MCF 10A (cell line): ENCODE measurements around the gene RAD51B. TPM values are rescaled to one million over a fixed set of nuclear protein-coding genes. Genes with fewer than 3 reads are reported as not detected.

Experiments used
- BruUV-seq: library from RNA; stranded (reverse); fragments of 400-500 nt; replicated peaks from 2 replicates; lab custom pipeline; 2021; lab: Mats Ljungman, UMichigan
- CTCF ChIA-PET: fragments of 300-600 bp; sonication (Branson Sonifier 250); formaldehyde crosslinking; extraction: SDS; loops from one replicate; lab custom pipeline; 2021; ENCODE audit warnings: antibody characterized with exemption, inconsistent platforms; lab: Yijun Ruan, JAX
- POLR2A ChIA-PET: fragments of 300-600, 350-650 bp; sonication (Branson Sonifier 250); formaldehyde crosslinking; extraction: SDS; loops from one replicate; lab custom pipeline; 2020; ENCODE audit warnings: antibody characterized with exemption, inconsistent platforms; lab: Yijun Ruan, JAX
- DNase-seq: peaks from one replicate; pipeline ENCODE4 v3.0.0-alpha.2; 2018; ENCODE audit not compliant: unreplicated experiment
- H3K27ac Mint-ChIP-seq: one replicate; pipeline ENCODE4 v1.8.0; 2022; ENCODE audit warnings: mild to moderate bottlenecking, low read depth, mixed read lengths; ENCODE audit not compliant: unreplicated experiment
- H3K27me3 Mint-ChIP-seq: one replicate; pipeline ENCODE4 v1.8.0; 2022; ENCODE audit warnings: mixed read lengths; ENCODE audit not compliant: insufficient read depth, unreplicated experiment
- H3K36me3 Mint-ChIP-seq: one replicate; pipeline ENCODE4 v1.8.0; 2022; ENCODE audit warnings: mild to moderate bottlenecking, moderate library complexity, mixed read lengths; ENCODE audit not compliant: insufficient read depth, unreplicated experiment
- H3K4me1 Mint-ChIP-seq: one replicate; pipeline ENCODE4 v1.8.0; 2022; ENCODE audit warnings: mixed read lengths; ENCODE audit not compliant: insufficient read depth, unreplicated experiment
- H3K4me3 Mint-ChIP-seq: one replicate; pipeline ENCODE4 v1.8.0; 2022; ENCODE audit warnings: mild to moderate bottlenecking, moderate library complexity, mixed read lengths; ENCODE audit not compliant: unreplicated experiment
- H3K9me3 Mint-ChIP-seq: one replicate; pipeline ENCODE4 v1.8.0; 2022; ENCODE audit warnings: mixed read lengths; ENCODE audit not compliant: unreplicated experiment
- CTCF ChIP-seq: fragments of 200-600 bp; IDR thresholded peaks from one replicate; pipeline ENCODE4 v1.8.0; 2022; ENCODE audit warnings: antibody characterized with exemption, mild to moderate bottlenecking; ENCODE audit not compliant: unreplicated experiment
- intact Hi-C: fragments of 100-400 bp; cut with micrococcal nuclease; formaldehyde crosslinking; loops from 2 replicates; pipeline ENCODE4 v1.14.1; 2022
- total RNA-seq: library from RNA; stranded (reverse); gene quantifications from 2 replicates; pipeline ENCODE4 v1.2.3, GENCODE V29; 2022

Gene RAD51B
- total RNA-seq, 1 experiment from 2014 or later, result 14.6 TPM

DNA sequence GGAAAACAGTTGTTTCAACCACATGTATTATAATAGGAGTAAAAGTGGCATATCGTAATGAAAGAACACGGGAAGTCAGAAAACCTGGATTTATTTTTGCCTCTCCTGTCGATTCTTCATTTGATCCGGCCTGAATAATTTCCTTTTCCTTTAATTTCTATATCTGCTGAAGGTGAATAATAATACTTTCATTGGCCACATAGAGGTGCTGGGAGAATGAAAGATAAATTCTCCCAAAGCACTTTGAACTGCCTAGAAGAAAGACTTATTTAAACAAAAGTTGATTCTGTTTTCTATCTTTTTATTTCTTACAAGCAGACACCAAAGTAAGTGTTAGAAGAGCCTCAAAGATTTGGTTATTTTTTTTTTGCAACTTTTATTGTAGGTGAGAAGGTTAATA, 339.1 kb downstream of the RAD51B start:
- Mint-ChIP-seq H3K9me3 (peaks cover 8% of the 10 kb centered on the region), H3K27ac (peak overlapping the region; percentile 96), H3K4me1 (peaks cover 18% of the 10 kb centered on the region), H3K36me3 (no peaks in the 10 kb centered on the region), H3K4me3 (no peak overlapping the region), H3K27me3 (no peaks in the 10 kb centered on the region)
- no TSS peak for BruUV-seq
- ChIA-PET POLR2A (interaction anchor here (0.6 to 4.5 kb wide), 5 partner anchors 18 to 205 kb away, joined by 3 to 19 read pairs (median 5); no protein-coding TSS in a partner anchor), CTCF (interaction anchor here (0.5 to 1.0 kb wide), 2 partner anchors 79 to 691 kb away, joined by 3 read pairs; no protein-coding TSS in a partner anchor)
- no peak for DNase-seq
- no peak for TF ChIP-seq CTCF
- intact Hi-C loops, result loop anchor here (1.0 kb wide), 1 partner anchor 214 kb away; no protein-coding TSS in a partner anchor

GRCh38 chr14:68159701-68160633, 340.4 kb downstream of the RAD51B start:
- no peak for TF ChIP-seq CTCF
- Mint-ChIP-seq H3K27me3 (no peaks in the 10 kb centered on the region), H3K9me3 (no peaks in the 10 kb centered on the region), H3K27ac (peak overlapping the region; percentile 23), H3K4me1 (peaks cover 12% of the 10 kb centered on the region), H3K36me3 (no peaks in the 10 kb centered on the region), H3K4me3 (no peak overlapping the region)
- no peak for DNase-seq
- no TSS peak for BruUV-seq
- CTCF ChIA-PET, result interaction anchor here (0.6 to 1.3 kb wide), 4 partner anchors 10 to 346 kb away, joined by 3 to 4 read pairs (median 4); no protein-coding TSS in a partner anchor
- intact Hi-C loops, result no loop called here
- POLR2A ChIA-PET, result interaction anchor here (0.6 to 4.5 kb wide), 10 partner anchors 9 to 633 kb away, joined by 3 to 19 read pairs (median 4); partner anchors contain the start of gene ZFP36L1

GRCh38 chr14:68160779-68161546, 341.4 kb downstream of the RAD51B start:
- no TSS peak for BruUV-seq
- Mint-ChIP-seq H3K36me3 (no peaks in the 10 kb centered on the region), H3K4me3 (no peak overlapping the region), H3K27me3 (no peaks in the 10 kb centered on the region), H3K4me1 (peaks cover 12% of the 10 kb centered on the region), H3K9me3 (no peaks in the 10 kb centered on the region), H3K27ac (no peak overlapping the region)
- CTCF ChIA-PET, result interaction anchor here (0.6 to 1.3 kb wide), 3 partner anchors 9 to 345 kb away, joined by 3 to 4 read pairs (median 4); no protein-coding TSS in a partner anchor
- no peak for TF ChIP-seq CTCF
- POLR2A ChIA-PET, result interaction anchor here (1.0 to 4.5 kb wide), 6 partner anchors 17 to 632 kb away, joined by 3 to 19 read pairs (median 5); partner anchors contain the start of gene ZFP36L1
- intact Hi-C loops, result no loop called here
- no peak for DNase-seq
